WI38 (cell line): ENCODE data around the gene NUP214.

Experiments used
- H3K4me3 ChIP-seq: 2 replicates; pipeline ENCODE4 v1.5.1; 2011; ENCODE audit warnings: low read depth, mild to moderate bottlenecking, control low read depth, low read length
- CTCF ChIP-seq: IDR thresholded peaks from 2 replicates; pipeline ENCODE4 v1.5.1; 2012; ENCODE audit warnings: low read depth, mild to moderate bottlenecking, control low read depth, low read length

NUP214 gene

GRCh38 chr9:131138676-131139075 lies 13.3 kb downstream of the NUP214 start:
- no peak overlapping the region for H3K4me3 ChIP-seq
- TF ChIP-seq CTCF: no peak

GRCh38 chr9:131140112-131140511 lies 14.7 kb downstream of the NUP214 start:
- H3K4me3 ChIP-seq: no peak overlapping the region
- TF ChIP-seq CTCF: no peak

GRCh38 chr9:131140550-131140949 lies 15.2 kb downstream of the NUP214 start:
- no peak overlapping the region for H3K4me3 ChIP-seq
- TF ChIP-seq CTCF: no peak

GRCh38 chr9:131142160-131142559 lies 16.8 kb downstream of the NUP214 start:
- no peak for TF ChIP-seq CTCF
- no peak overlapping the region for H3K4me3 ChIP-seq

- no peak overlapping the region for H3K4me3 ChIP-seq
- no peak for TF ChIP-seq CTCF
These were observed 18.8 kb downstream of the NUP214 start for GRCh38 chr9:131144201-131144600.

- no peak for TF ChIP-seq CTCF
- H3K4me3 ChIP-seq: no peak overlapping the region
These were observed 19.9 kb downstream of the NUP214 start for GRCh38 chr9:131145245-131145644.

GRCh38 chr9:131146186-131146585 lies 20.8 kb downstream of the NUP214 start:
- TF ChIP-seq CTCF: no peak
- no peak overlapping the region for H3K4me3 ChIP-seq
